Trophoblast cell (in vitro differentiated cells and primary cell): Measurements from ENCODE around the gene KIF3A.

Experiments used
- DNase-seq, 2 donors: peaks; one replicate each; pipeline ENCODE4 v3.0.0-alpha.2; 2016
- H2AFZ ChIP-seq: 2 replicates; pipeline ENCODE4 v1.6.1; 2013; ENCODE audit warnings: low read length, moderate library complexity, mild to moderate bottlenecking; ENCODE audit not compliant: insufficient read depth, poor library complexity
- H2AK5ac ChIP-seq: 2 replicates; pipeline ENCODE4 v1.6.1; 2013; ENCODE audit warnings: mild to moderate bottlenecking, low read length
- H2BK120ac ChIP-seq: 2 replicates; pipeline ENCODE4 v1.6.1; 2013; ENCODE audit warnings: low read length, mild to moderate bottlenecking, moderate library complexity; ENCODE audit not compliant: insufficient read depth, poor library complexity
- H2BK12ac ChIP-seq: 2 replicates; pipeline ENCODE4 v1.6.1; 2013; ENCODE audit warnings: mild to moderate bottlenecking, low read length, moderate library complexity
- H2BK5ac ChIP-seq: 2 replicates; pipeline ENCODE4 v1.6.1; 2013; ENCODE audit warnings: low read length, low read depth, moderate library complexity, mild to moderate bottlenecking; ENCODE audit not compliant: poor library complexity
- H3K14ac ChIP-seq: 2 replicates; pipeline ENCODE4 v1.6.1; 2013; ENCODE audit warnings: mild to moderate bottlenecking, low read length
- H3K18ac ChIP-seq: 2 replicates; pipeline ENCODE4 v1.6.1; 2013; ENCODE audit warnings: mild to moderate bottlenecking, low read length
- H3K23ac ChIP-seq: 2 replicates; pipeline ENCODE4 v1.6.1; 2013; ENCODE audit warnings: low read length
- H3K27ac ChIP-seq: 2 replicates; pipeline ENCODE4 v1.5.1; 2013; ENCODE audit warnings: low read depth, mild to moderate bottlenecking, inconsistent platforms, low read length, moderate library complexity
- H3K27me3 ChIP-seq: 2 replicates; pipeline ENCODE4 v1.6.1; 2013; ENCODE audit warnings: inconsistent platforms, mild to moderate bottlenecking, low read length, moderate library complexity; ENCODE audit not compliant: insufficient read depth
- H3K36me3 ChIP-seq, 2 experiments: 1 replicate in 1 of 2; 2 replicates in 1 of 2; pipeline ENCODE4 v1.6.1; 2013; ENCODE audit warnings: low read length in 2 of 2, mild to moderate bottlenecking in 2 of 2, moderate library complexity in 1 of 2; ENCODE audit not compliant: insufficient read depth in 2 of 2, control insufficient read depth in 1 of 2
- H3K4ac ChIP-seq: 2 replicates; pipeline ENCODE4 v1.6.1; 2013; ENCODE audit warnings: low read depth, mild to moderate bottlenecking, low read length, moderate library complexity
- H3K4me1 ChIP-seq, 2 experiments: 1 replicate in 1 of 2; 2 replicates in 1 of 2; pipeline ENCODE4 v1.6.1; 2013; ENCODE audit warnings: low read length in 2 of 2, mild to moderate bottlenecking in 2 of 2, moderate library complexity in 1 of 2; ENCODE audit not compliant: insufficient read depth in 2 of 2, control insufficient read depth in 1 of 2
- H3K4me2 ChIP-seq: 2 replicates; pipeline ENCODE4 v1.6.1; 2013; ENCODE audit warnings: inconsistent platforms, mild to moderate bottlenecking, low read length, moderate library complexity
- H3K4me3 ChIP-seq: 2 replicates; pipeline ENCODE4 v1.5.1; 2013; ENCODE audit warnings: mild to moderate bottlenecking, low read depth, low read length, inconsistent platforms
- H3K79me1 ChIP-seq: one replicate; pipeline ENCODE4 v1.6.1; 2013; ENCODE audit warnings: low read length
- H3K79me2 ChIP-seq: 2 replicates; pipeline ENCODE4 v1.6.1; 2013; ENCODE audit warnings: low read length, mild to moderate bottlenecking; ENCODE audit not compliant: control insufficient read depth, insufficient read depth, poor library complexity
- H3K9ac ChIP-seq: 2 replicates; pipeline ENCODE4 v1.6.1; 2013; ENCODE audit warnings: mild to moderate bottlenecking, low read length
- H3K9me3 ChIP-seq: 2 replicates; pipeline ENCODE4 v1.6.1; 2013; ENCODE audit warnings: low read depth, mild to moderate bottlenecking, control low read depth, inconsistent platforms, low read length; ENCODE audit not compliant: insufficient read depth
- H4K12ac ChIP-seq: 2 replicates; pipeline ENCODE4 v1.6.1; 2013; ENCODE audit warnings: low read depth, mild to moderate bottlenecking, low read length, moderate library complexity
- H4K8ac ChIP-seq: 2 replicates; pipeline ENCODE4 v1.6.1; 2013; ENCODE audit warnings: low read depth, mild to moderate bottlenecking, low read length, moderate library complexity
- H4K91ac ChIP-seq: one replicate; pipeline ENCODE4 v1.6.1; 2013; ENCODE audit warnings: low read depth, mild to moderate bottlenecking, low read length, moderate library complexity
- WGBS: extraction: QIAGEN DNeasy Blood & Tissue Kit; methylation state at CpG from one replicate; pipeline ENCODE4 v1.1.7; 2013; ENCODE audit warnings: missing lambda C conversion rate; ENCODE audit not compliant: insufficient read length, insufficient coverage; ENCODE audit errors: extremely low coverage; 5-methylcytosine and 5-hydroxymethylcytosine counted together

KIF3A gene

DNA sequence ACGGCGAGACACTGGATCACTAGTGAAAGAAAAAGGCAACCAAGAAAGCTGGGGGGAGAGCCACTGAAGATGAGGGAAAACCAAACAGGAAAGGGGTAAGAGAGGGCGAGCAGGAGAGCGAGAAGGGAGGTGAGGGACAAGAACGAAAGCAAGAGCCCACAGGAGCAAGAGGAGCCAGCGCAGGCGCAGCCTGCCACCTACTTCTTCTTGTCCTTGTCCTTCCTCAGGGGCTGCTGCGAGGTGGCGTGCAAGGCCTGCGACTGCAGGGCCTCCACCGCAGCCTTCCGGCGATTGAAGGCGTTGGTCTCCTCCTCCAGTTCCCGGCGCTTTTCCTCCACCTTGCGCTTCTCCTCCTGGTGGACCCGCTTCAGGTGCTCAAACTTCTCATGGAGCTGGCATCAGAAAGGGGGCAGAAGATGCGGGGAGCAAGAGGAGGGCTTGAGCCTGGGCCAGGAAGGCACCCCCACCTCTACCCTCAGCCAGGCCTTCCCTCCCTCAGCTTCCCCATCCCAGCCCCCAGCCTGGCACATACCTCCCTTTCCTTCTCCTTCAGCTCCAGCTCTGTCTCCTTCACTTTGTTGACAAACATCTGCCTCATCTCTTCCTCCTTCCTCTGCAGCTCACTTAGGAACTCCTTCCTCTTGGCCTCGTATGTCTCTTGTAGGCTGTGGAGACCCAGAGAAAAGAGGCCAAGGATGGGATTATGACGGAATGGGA lies 23.4 kb upstream of the KIF3A start:
- Histone ChIP-seq H3K18ac (peak overlapping the region; percentile 27), H3K79me2 (peaks cover 2% of the 10 kb centered on the region), H3K9ac (no peak overlapping the region), H2BK12ac (no peak overlapping the region), H2BK5ac (no peak overlapping the region), H3K4me1 (peaks cover 19 to 36% of the 10 kb centered on the region in 2 experiments), H4K8ac (no peak overlapping the region), H3K36me3 (peaks cover 77 to 87% of the 10 kb centered on the region in 2 experiments), H3K79me1 (peaks cover 10% of the 10 kb centered on the region), H4K91ac (no peak overlapping the region), H3K4me3 (no peak overlapping the region), H3K9me3 (no peaks in the 10 kb centered on the region), H2AK5ac (no peak overlapping the region), H4K12ac (no peak overlapping the region), H2BK120ac (no peak overlapping the region), H3K27ac (peak overlapping the region; percentile 81), H3K27me3 (no peaks in the 10 kb centered on the region), H3K4ac (no peak overlapping the region), H2AFZ (no peak overlapping the region), H3K4me2 (no peak overlapping the region), H3K23ac (no peak overlapping the region), H3K14ac (no peak overlapping the region)
- DNase-seq = no peak
- WGBS = no CpG with 5 or more reads among the region's 21 CpGs

DNA sequence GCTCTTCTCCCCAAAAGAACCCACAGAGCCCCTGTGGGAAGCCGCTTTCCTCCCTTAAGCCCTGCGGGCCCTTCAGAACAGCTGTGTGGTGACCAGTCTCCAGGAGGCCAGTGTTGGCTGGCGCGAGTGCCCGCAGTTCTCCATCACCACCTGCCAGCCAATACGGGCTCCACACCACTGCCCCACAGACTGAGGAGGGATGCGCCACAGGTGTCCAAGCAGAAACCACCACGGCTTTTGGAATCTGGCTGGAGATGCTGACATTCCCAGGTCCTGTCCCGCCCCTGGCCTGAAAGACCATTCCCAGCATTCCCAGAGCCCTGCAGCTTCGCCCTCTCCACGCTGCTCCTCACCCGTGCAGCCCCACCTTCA lies 22.7 kb upstream of the KIF3A start:
- H3K9ac ChIP-seq = no peak overlapping the region
- peak overlapping the region; percentile 81 for H3K27ac ChIP-seq
- no peak overlapping the region for H3K4ac ChIP-seq
- peak overlapping the region; percentile 7 for H3K14ac ChIP-seq
- H3K4me2 ChIP-seq = no peak overlapping the region
- peak overlapping the region; percentile 27 for H3K18ac ChIP-seq
- peaks cover 10% of the 10 kb centered on the region for H3K79me1 ChIP-seq
- H2BK120ac ChIP-seq = no peak overlapping the region
- no peak overlapping the region for H4K12ac ChIP-seq
- no peaks in the 10 kb centered on the region for H3K27me3 ChIP-seq
- peaks cover 69 to 82% of the 10 kb centered on the region in 2 experiments for H3K36me3 ChIP-seq
- no peak overlapping the region for H3K4me3 ChIP-seq
- H3K4me1 ChIP-seq = peaks cover 22 to 37% of the 10 kb centered on the region in 2 experiments
- no peak overlapping the region for H3K23ac ChIP-seq
- H4K8ac ChIP-seq = no peak overlapping the region
- DNase-seq = no peak
- H4K91ac ChIP-seq = peak overlapping the region; percentile 1
- H3K9me3 ChIP-seq = no peaks in the 10 kb centered on the region
- H3K79me2 ChIP-seq = no peaks in the 10 kb centered on the region
- H2AK5ac ChIP-seq = no peak overlapping the region
- no peak overlapping the region for H2BK5ac ChIP-seq
- H2AFZ ChIP-seq = no peak overlapping the region
- WGBS = no CpG with 5 or more reads among the region's 12 CpGs
- no peak overlapping the region for H2BK12ac ChIP-seq

DNA sequence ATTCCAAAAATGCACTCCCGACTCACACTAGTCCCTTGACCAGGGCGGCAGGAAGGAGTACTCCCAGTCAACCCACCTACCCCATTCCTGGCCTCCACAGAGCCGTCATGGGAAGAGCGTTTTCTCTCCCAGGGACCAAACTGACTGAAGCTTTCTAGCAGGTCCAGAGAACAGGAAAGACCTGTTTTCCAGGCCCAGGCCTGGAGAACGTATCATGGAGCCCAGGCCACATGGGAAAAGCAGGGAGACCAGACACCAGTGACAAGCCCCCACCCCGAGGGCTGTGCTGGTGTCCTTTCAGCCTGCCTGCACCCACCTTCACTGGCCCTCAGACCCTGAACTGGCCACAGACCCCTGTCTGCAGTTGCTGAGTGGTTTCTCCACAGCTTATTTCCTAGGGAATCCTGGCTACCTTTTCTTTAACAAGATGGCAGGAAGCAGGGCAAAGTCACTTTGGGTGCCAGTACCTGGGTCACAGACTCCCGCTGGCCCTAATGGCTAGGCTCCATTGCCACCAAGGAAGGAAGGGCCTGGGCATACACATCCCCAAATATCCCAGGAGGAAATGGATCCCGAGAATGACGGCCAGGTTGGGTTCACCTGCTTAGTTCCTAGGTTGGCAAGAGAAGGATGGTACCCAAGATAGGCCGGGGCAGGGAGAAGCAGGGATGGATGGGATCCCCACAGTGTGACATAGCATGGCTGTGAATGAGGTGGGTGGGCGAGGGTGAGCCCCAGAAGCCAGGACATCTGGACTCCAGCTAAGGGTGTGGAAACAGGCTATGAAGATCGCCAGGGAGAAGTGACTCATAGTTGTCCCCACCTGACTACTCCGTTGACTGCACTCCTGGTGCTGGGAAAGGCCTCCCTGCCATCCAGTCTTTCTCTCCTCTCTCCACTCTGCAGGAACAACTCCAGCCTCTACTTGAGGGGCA lies 22.0 kb upstream of the KIF3A start:
- Histone ChIP-seq H3K4me2 (peak overlapping the region; percentile 9), H4K12ac (no peak overlapping the region), H3K4me3 (no peak overlapping the region), H4K8ac (peak overlapping the region; percentile 7), H3K79me1 (peaks cover 10% of the 10 kb centered on the region), H3K36me3 (peaks cover 64 to 76% of the 10 kb centered on the region in 2 experiments), H3K18ac (peak overlapping the region; percentile 27), H3K4me1 (peaks cover 22 to 37% of the 10 kb centered on the region in 2 experiments), H2BK120ac (peak overlapping the region; percentile 16), H2BK12ac (peak overlapping the region; percentile 14), H4K91ac (peak overlapping the region; percentile 40), H3K4ac (no peak overlapping the region), H2BK5ac (peak overlapping the region; percentile 23), H2AK5ac (peak overlapping the region; percentile 8), H3K23ac (no peak overlapping the region), H3K27ac (peak overlapping the region; percentile 81), H3K9ac (no peak overlapping the region), H2AFZ (no peak overlapping the region), H3K79me2 (no peaks in the 10 kb centered on the region), H3K9me3 (no peaks in the 10 kb centered on the region), H3K27me3 (no peaks in the 10 kb centered on the region), H3K14ac (peak overlapping the region; percentile 23)
- no CpG with 5 or more reads among the region's 13 CpGs for WGBS
- DNase-seq = peak; percentile 74 to 86

GRCh38 chr5:132758451-132758850 lies 21.1 kb upstream of the KIF3A start:
- H3K18ac ChIP-seq = peak overlapping the region; percentile 56
- no peak overlapping the region for H3K4me2 ChIP-seq
- no peak overlapping the region for H3K14ac ChIP-seq
- H2AFZ ChIP-seq = no peak overlapping the region
- H3K27ac ChIP-seq = peak overlapping the region; percentile 11
- H3K4me3 ChIP-seq = no peak overlapping the region
- no peak overlapping the region for H4K8ac ChIP-seq
- no peak for DNase-seq
- peak overlapping the region; percentile 13 for H3K4ac ChIP-seq
- H3K9ac ChIP-seq = no peak overlapping the region
- H3K79me1 ChIP-seq = peaks cover 10% of the 10 kb centered on the region
- H2BK12ac ChIP-seq = no peak overlapping the region
- H2BK5ac ChIP-seq = peak overlapping the region; percentile 29
- no peaks in the 10 kb centered on the region for H3K27me3 ChIP-seq
- no peak overlapping the region for H3K23ac ChIP-seq
- H3K36me3 ChIP-seq = peaks cover 58 to 70% of the 10 kb centered on the region in 2 experiments
- H2BK120ac ChIP-seq = no peak overlapping the region
- H4K91ac ChIP-seq = peak overlapping the region; percentile 53
- H4K12ac ChIP-seq = no peak overlapping the region
- no peaks in the 10 kb centered on the region for H3K9me3 ChIP-seq
- peaks cover 22 to 37% of the 10 kb centered on the region in 2 experiments for H3K4me1 ChIP-seq
- no CpG with 5 or more reads among the region's 13 CpGs for WGBS
- H3K79me2 ChIP-seq = no peaks in the 10 kb centered on the region
- no peak overlapping the region for H2AK5ac ChIP-seq
